Right lobe of liver (tissue), 4 donors: Measurements from ENCODE around the gene MAMDC4.

ENCODE experiments used
- POLR2A ChIP-seq: fragments of 450-650 bp; IDR thresholded peaks from one replicate; pipeline ENCODE4 v1.6.1; 2017; ENCODE audit warnings: antibody characterized with exemption, mild to moderate bottlenecking
- TF ChIP-seq, protein P1 (sequence below), 4 donors: fragments of 200-600 bp in 3 of 4; fragments of 450-650 bp in 1 of 4; IDR thresholded peaks; one replicate each; pipeline versions ENCODE4 v1.5.1 to v1.8.0; 2016 to 2022; ENCODE audit warnings: antibody characterized with exemption in 4 of 4, mild to moderate bottlenecking in 2 of 4
- donor health status: DM: no; HTN: no; CAD: no.
- donor health status: DM: no; HTN: no; CAD: no.
- donor health status: DM: no; HTN: yes; CAD: no.

DNA sequence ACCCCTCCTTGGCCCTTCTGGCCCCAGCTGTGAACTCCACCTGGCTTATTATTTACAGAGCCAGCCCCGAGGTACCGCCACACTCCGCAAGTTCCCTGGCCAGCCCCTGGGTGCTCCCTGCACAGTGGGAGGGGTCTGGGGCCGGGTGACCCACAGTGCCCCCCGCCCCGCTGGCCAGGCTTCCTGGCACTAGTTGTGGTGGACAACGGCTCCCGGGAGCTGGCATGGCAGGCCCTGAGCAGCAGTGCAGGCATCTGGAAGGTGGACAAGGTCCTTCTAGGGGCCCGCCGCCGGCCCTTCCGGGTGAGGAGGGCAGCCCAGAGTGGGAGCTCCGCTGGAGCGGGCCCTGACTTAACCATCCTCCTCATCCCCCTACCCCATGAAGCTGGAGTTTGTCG, 3.9 kb downstream of the MAMDC4 start:
- TF ChIP-seq, protein P1, sequence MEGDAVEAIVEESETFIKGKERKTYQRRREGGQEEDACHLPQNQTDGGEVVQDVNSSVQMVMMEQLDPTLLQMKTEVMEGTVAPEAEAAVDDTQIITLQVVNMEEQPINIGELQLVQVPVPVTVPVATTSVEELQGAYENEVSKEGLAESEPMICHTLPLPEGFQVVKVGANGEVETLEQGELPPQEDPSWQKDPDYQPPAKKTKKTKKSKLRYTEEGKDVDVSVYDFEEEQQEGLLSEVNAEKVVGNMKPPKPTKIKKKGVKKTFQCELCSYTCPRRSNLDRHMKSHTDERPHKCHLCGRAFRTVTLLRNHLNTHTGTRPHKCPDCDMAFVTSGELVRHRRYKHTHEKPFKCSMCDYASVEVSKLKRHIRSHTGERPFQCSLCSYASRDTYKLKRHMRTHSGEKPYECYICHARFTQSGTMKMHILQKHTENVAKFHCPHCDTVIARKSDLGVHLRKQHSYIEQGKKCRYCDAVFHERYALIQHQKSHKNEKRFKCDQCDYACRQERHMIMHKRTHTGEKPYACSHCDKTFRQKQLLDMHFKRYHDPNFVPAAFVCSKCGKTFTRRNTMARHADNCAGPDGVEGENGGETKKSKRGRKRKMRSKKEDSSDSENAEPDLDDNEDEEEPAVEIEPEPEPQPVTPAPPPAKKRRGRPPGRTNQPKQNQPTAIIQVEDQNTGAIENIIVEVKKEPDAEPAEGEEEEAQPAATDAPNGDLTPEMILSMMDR (IDR thresholded peaks at IDR 0.05), result no peak
- TF ChIP-seq POLR2A, result no peak
